K562 (cell line): Measurements from ENCODE around the gene PIGB. TPM values are rescaled to one million over a fixed set of nuclear protein-coding genes. Genes with fewer than 3 reads are reported as not detected.
A peak's percentile ranks its signal among the peaks of the same experiment; 100 is the strongest.

ENCODE experiments used
- ATAC-seq: fragments of 200-7000 bp; cut with Tn5 transposase; 3 replicates; pipeline ENCODE4 v1.9.1; 2020; ENCODE audit warnings: moderate library complexity
- BruUV-seq: library from RNA; stranded (reverse); fragments of 400-500 nt; replicated peaks from 2 replicates; lab custom pipeline; 2021; lab: Mats Ljungman, UMichigan
- CTCF ChIA-PET: fragments of 300-600 bp; formaldehyde crosslinking; extraction: SDS; loops from one replicate; lab custom pipeline; 2021; ENCODE audit warnings: low intra/inter-chr PET ratio; lab: Yijun Ruan, JAX
- POLR2A ChIA-PET: fragments of 300-600, 350-650 bp; sonication (Branson Sonifier 250); formaldehyde crosslinking; extraction: SDS; loops from one replicate; lab custom pipeline; 2021; ENCODE audit warnings: antibody characterized with exemption, inconsistent platforms; lab: Yijun Ruan, JAX
- DNase-seq, 4 experiments: peaks; one replicate each; pipeline versions ENCODE4 v3.0.0 to v3.0.0-alpha.2; 2011 to 2018; ENCODE audit warnings: low spot score in 3 of 4, mixed read lengths in 3 of 4; ENCODE audit errors: extremely low read depth in 1 of 4
- FAIRE-seq: peaks from 2 replicates; lab custom pipeline; 2011; peaks lifted over from hg19 to GRCh38; lab: Jason Lieb, UNC
- H2AFZ ChIP-seq: 2 replicates; pipeline ENCODE4 v1.6.0; 2011; ENCODE audit warnings: low read depth, low read length, control low read depth, inconsistent platforms
- H3K27ac ChIP-seq: fragments of 200-600 bp; 3 replicates; pipeline ENCODE4 v1.8.0; 2011; ENCODE audit warnings: low read depth, mild to moderate bottlenecking, control low read depth, inconsistent platforms, low read length, moderate library complexity, mixed read lengths; ENCODE audit errors: extremely low read depth
- H3K27me3 ChIP-seq, 2 experiments: fragments of 300-600 bp in 1 of 2; 2 replicates in 1 of 2; 3 replicates in 1 of 2; pipeline versions ENCODE4 v1.6.0 to v1.8.0; 2011; ENCODE audit warnings: inconsistent platforms in 2 of 2, low read length in 2 of 2, mild to moderate bottlenecking in 1 of 2, mixed read lengths in 1 of 2, moderate library complexity in 1 of 2; ENCODE audit not compliant: control insufficient read depth in 2 of 2, insufficient read depth in 2 of 2
- H3K36me3 ChIP-seq: fragments of 300-600 bp; 3 replicates; pipeline ENCODE4 v1.8.0; 2011; ENCODE audit warnings: mild to moderate bottlenecking, low read length, inconsistent platforms; ENCODE audit not compliant: control insufficient read depth, insufficient read depth
- H3K4me1 ChIP-seq, 2 experiments: fragments of 200-600 bp in 1 of 2; replicated peaks in 1 of 2; 2 replicates in 1 of 2; 3 replicates in 1 of 2; pipeline versions ENCODE4 v1.5.1 to v1.8.0; 2011; ENCODE audit warnings: inconsistent platforms in 2 of 2, low read length in 2 of 2, mild to moderate bottlenecking in 1 of 2, mixed read lengths in 1 of 2, moderate library complexity in 1 of 2; ENCODE audit not compliant: control insufficient read depth in 2 of 2, insufficient read depth in 2 of 2
- H3K4me2 ChIP-seq: 2 replicates; pipeline ENCODE4 v1.6.1; 2011; ENCODE audit warnings: low read length, control low read depth, inconsistent platforms, mixed read lengths; ENCODE audit not compliant: insufficient read depth
- H3K4me3 ChIP-seq: fragments of 200-600 bp; sonication (generic), shearing (Covaris generic); 2 replicates; pipeline ENCODE4 v1.5.1; 2016; ENCODE audit warnings: control low read depth, inconsistent platforms
- H3K79me2 ChIP-seq: fragments of 200-600 bp; 3 replicates; pipeline ENCODE4 v1.8.0; 2011; ENCODE audit warnings: low read length, inconsistent platforms; ENCODE audit not compliant: control insufficient read depth, insufficient read depth
- H3K9ac ChIP-seq, 2 experiments: 2 replicates each; pipeline versions ENCODE4 v1.6.0 to v1.6.1; 2011; ENCODE audit warnings: low read depth in 2 of 2, low read length in 2 of 2, control low read depth in 1 of 2, inconsistent platforms in 1 of 2, mild to moderate bottlenecking in 1 of 2, mixed read lengths in 1 of 2; ENCODE audit not compliant: insufficient read depth in 1 of 2
- H3K9me1 ChIP-seq: one replicate; pipeline ENCODE4 v1.6.0; 2011; ENCODE audit warnings: inconsistent platforms, mild to moderate bottlenecking, low read length, moderate library complexity; ENCODE audit not compliant: control insufficient read depth, insufficient read depth
- H3K9me3 ChIP-seq: replicated peaks from 2 replicates; pipeline ENCODE4 v1.5.1; 2011; ENCODE audit warnings: low read depth, low read length, inconsistent platforms; ENCODE audit not compliant: control insufficient read depth, insufficient read depth
- H4K20me1 ChIP-seq: replicated peaks from 2 replicates; pipeline ENCODE4 v1.6.1; 2011; ENCODE audit warnings: low read length, inconsistent platforms, mixed read lengths; ENCODE audit not compliant: control insufficient read depth, insufficient read depth
- ARID2 ChIP-seq: fragments of 450-650 bp; IDR thresholded peaks from 2 replicates; pipeline ENCODE4 v1.6.1; 2017; ENCODE audit warnings: antibody characterized with exemption, mild to moderate bottlenecking
- CBX2 ChIP-seq: fragments of 200-600 bp; sonication (generic); IDR thresholded peaks from one replicate; pipeline ENCODE4 v1.6.1; 2012; ENCODE audit warnings: mild to moderate bottlenecking, low read length, inconsistent platforms; ENCODE audit not compliant: insufficient read depth, poor library complexity, severe bottlenecking
- FOXK1 ChIP-seq: sonication (generic); formaldehyde crosslinking; IDR thresholded peaks from 2 replicates; pipeline ENCODE4 v1.8.0; 2022; ENCODE audit warnings: missing genetic modification reagents, mild to moderate bottlenecking, borderline replicate concordance
- MED1 ChIP-seq: sonication (generic); formaldehyde crosslinking; IDR thresholded peaks from 2 replicates; pipeline ENCODE4 v1.8.1; 2023; ENCODE audit warnings: missing genetic modification reagents, borderline replicate concordance
- PHF21A ChIP-seq: fragments of 450-650 bp; IDR thresholded peaks from 2 replicates; pipeline ENCODE4 v1.6.1; 2017; ENCODE audit warnings: low read depth, borderline replicate concordance
- POLR2G ChIP-seq: fragments of 200-400 bp; formaldehyde crosslinking; IDR thresholded peaks from 2 replicates; pipeline ENCODE4 v1.6.1; 2017; ENCODE audit warnings: low read depth, mild to moderate bottlenecking, antibody characterized with exemption, low read length, moderate library complexity
- RBFOX2 ChIP-seq: fragments of 200-400 bp; formaldehyde crosslinking; IDR thresholded peaks from 2 replicates; pipeline ENCODE4 v1.6.1; 2017; ENCODE audit warnings: low read depth, mild to moderate bottlenecking, low read length, moderate library complexity
- RBM22 ChIP-seq: fragments of 200-400 bp; formaldehyde crosslinking; IDR thresholded peaks from 2 replicates; pipeline ENCODE4 v1.6.1; 2018; ENCODE audit warnings: low read length, low read depth; ENCODE audit not compliant: poor library complexity, severe bottlenecking
- RBM39 ChIP-seq: fragments of 200-400 bp; formaldehyde crosslinking; optimal IDR thresholded peaks from 2 replicates; pipeline ENCODE3; 2018; ENCODE audit warnings: low read depth, low read length
- ZBTB1 ChIP-seq: sonication (generic); formaldehyde crosslinking; IDR thresholded peaks from 2 replicates; pipeline ENCODE4 v1.8.1; 2023; ENCODE audit warnings: missing genetic modification reagents, low read depth, mild to moderate bottlenecking, borderline replicate concordance
- ZBTB43 ChIP-seq: sonication (generic); formaldehyde crosslinking; IDR thresholded peaks from 2 replicates; pipeline ENCODE4 v1.8.0; 2023; ENCODE audit warnings: mild to moderate bottlenecking, missing genetic modification reagents
- ZFP30 ChIP-seq: fragments of 250-450 bp; sonication (Bioruptor Pico); IDR thresholded peaks from 2 replicates; pipeline ENCODE4 v1.8.0; 2022; ENCODE audit warnings: moderate library complexity, mild to moderate bottlenecking, inconsistent platforms, borderline replicate concordance
- ZNF586 ChIP-seq: fragments of 450-650 bp; formaldehyde crosslinking; conservative IDR thresholded peaks from 2 replicates; pipeline ENCODE4 v1.4.0; 2020; ENCODE audit warnings: mild to moderate bottlenecking, moderate library complexity
- ZNF609 ChIP-seq: sonication (generic); formaldehyde crosslinking; IDR thresholded peaks from 2 replicates; pipeline ENCODE4 v1.8.1; 2023; ENCODE audit warnings: missing genetic modification reagents, mild to moderate bottlenecking, borderline replicate concordance
- in situ Hi-C: fragments of 300-500 bp; cut with MboI; formaldehyde crosslinking; loops from 4 replicates; pipeline ENCODE4 v1.15.0; 2018; ENCODE audit warnings: inconsistent platforms, mixed read lengths
- intact Hi-C: fragments of 100-400 bp; cut with micrococcal nuclease; formaldehyde crosslinking; loops from 2 replicates; pipeline ENCODE4 v1.14.2; 2022
- polyA plus RNA-seq, 8 experiments: library from polyadenylated mRNA; depleted of rRNA in 4 of 8; stranded (reverse) in 5 of 8; unstranded in 3 of 8; fragments of >200 nt; fragmentation: Nextera tagmentation in 2 of 8; fragmentation: Illumina TruSeq in 1 of 8; extraction: Ambion mirVana in 2 of 8; extraction: Trizol in 1 of 8; gene quantifications; 2 replicates each; pipeline versions ENCODE4 v1.2.1 to v1.2.3, GENCODE V29; 2011 to 2014; ENCODE audit warnings: inconsistent platforms in 1 of 8, missing spikeins in 1 of 8
- total RNA-seq, 7 experiments: library from RNA; depleted of rRNA in 6 of 7; stranded (reverse); fragments of >200 nt in 6 of 7; fragmentation: Illumina TruSeq in 2 of 7; extraction: Trizol in 2 of 7; gene quantifications; 2 replicates each; pipeline versions ENCODE4 v1.2.1 to v1.2.3, GENCODE V29; 2011 to 2021; ENCODE audit warnings: low replicate concordance in 1 of 7
- TF ChIP-seq, protein P1 (sequence below): fragments of 250-450 bp; sonication (Bioruptor Pico); IDR thresholded peaks from 2 replicates; pipeline ENCODE4 v1.8.0; 2021; ENCODE audit warnings: borderline replicate concordance, mild to moderate bottlenecking, moderate library complexity; ENCODE audit not compliant: poor library complexity, severe bottlenecking

PIGB gene
- total and polyA plus RNA-seq, 9 of the 15 experiments (the other 6 are each of a cell fraction or from before 2014, with no cell fraction given) = 9.9 to 32.3 (median 18.2) TPM

DNA sequence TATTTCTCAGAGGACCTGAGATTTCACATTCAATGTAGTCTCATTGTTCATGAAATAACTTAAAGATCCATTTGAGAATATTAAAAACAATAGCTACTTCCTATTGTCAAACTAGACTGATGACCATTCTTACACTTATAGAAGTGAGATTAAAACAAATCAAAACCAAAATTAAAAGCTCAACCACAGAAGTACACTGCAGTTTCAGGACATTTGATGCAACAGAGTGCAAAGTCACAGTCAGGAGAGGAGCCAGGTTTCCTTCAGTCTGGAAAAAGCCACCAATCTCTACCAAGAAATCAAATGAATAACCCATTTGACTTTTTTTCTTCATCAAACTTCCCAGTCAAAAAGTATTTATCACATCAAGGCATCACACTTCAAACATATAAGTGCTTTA, 83.7 kb downstream of the PIGB start:
- H2AFZ ChIP-seq = no peak overlapping the region
- H4K20me1 ChIP-seq = no peaks in the 10 kb centered on the region
- H3K79me2 ChIP-seq = peaks cover 99% of the 10 kb centered on the region
- H3K9me3 ChIP-seq = no peaks in the 10 kb centered on the region
- ChIA-PET POLR2A (interaction anchor here (0.6 to 1.3 kb wide), 3 partner anchors 19 to 1058 kb away, joined by 4 to 6 read pairs (median 4); partner anchors contain the start of genes PIGB and PIGBOS1), CTCF (no interaction called here)
- peaks cover 19 to 44% of the 10 kb centered on the region in 2 experiments for H3K4me1 ChIP-seq
- no peak overlapping the region for H3K4me3 ChIP-seq
- ATAC-seq (no peak), DNase-seq (peak in 1 of 4 experiments; percentile 24), FAIRE-seq (no peak)
- peaks cover 9% of the 10 kb centered on the region; the same call in 1 of the 3 replicates for H3K36me3 ChIP-seq
- intact Hi-C loops (loop anchor here (2.0 kb wide), 1 partner anchor 84 kb away; the partner anchor contains the start of genes PIGB and PIGBOS1), in situ Hi-C loops (no loop called here)
- peak overlapping the region in 1 of 2 experiments; percentile 84; a peak in 2 of 4 replicates for H3K9ac ChIP-seq
- peak overlapping the region; percentile 35; the same call in 1 of the 2 replicates for H3K4me2 ChIP-seq
- no TSS peak for BruUV-seq
- no peaks in the 10 kb centered on the region for H3K9me1 ChIP-seq
- H3K27me3 ChIP-seq = no peaks in the 10 kb centered on the region
- H3K27ac ChIP-seq = peak overlapping the region; percentile 75
- no peak for TF ChIP-seq FOXK1 (CRISPR knock-in tag)
- TF ChIP-seq RBM22 = no peak
- no peak for TF ChIP-seq ZNF609
- 0 out of 2 replicates have a peak, but pooled peaks have one; percentile 8 for TF ChIP-seq RBFOX2
- TF ChIP-seq ZBTB1 (CRISPR knock-in tag) = no peak
- TF ChIP-seq RBM39 = no peak
- TF ChIP-seq MED1 (CRISPR knock-in tag) = no peak
- no peak for TF ChIP-seq ARID2
- no peak for TF ChIP-seq ZBTB43 (CRISPR knock-in tag)
- TF ChIP-seq, protein P1, sequence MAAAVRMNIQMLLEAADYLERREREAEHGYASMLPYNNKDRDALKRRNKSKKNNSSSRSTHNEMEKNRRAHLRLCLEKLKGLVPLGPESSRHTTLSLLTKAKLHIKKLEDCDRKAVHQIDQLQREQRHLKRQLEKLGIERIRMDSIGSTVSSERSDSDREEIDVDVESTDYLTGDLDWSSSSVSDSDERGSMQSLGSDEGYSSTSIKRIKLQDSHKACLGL (CRISPR knock-in tag) = no peak
- no peak for TF ChIP-seq PHF21A
- TF ChIP-seq POLR2G = 0 out of 2 replicates have a peak, but pooled peaks have one; percentile 0
- no peak for TF ChIP-seq ZNF586
- no peak for TF ChIP-seq ZFP30
- TF ChIP-seq CBX2 = no peak
